Measurements from ENCODE around the gene KRTAP10-4.
"Not testable (repeated sequence)": the region's sequence is repeated elsewhere in the genome, so short reads cannot be mapped to it uniquely, and the experiment has no call there.

KRTAP10-4 gene

GRCh38 chr21:44534688-44535087, 38.8 kb upstream of the KRTAP10-4 start:
- DNase-seq (ENCODE audit: low read depth) = no peak

GRCh38 chr21:44535963-44536362, 37.6 kb upstream of the KRTAP10-4 start:
- no peak for DNase-seq (ENCODE audit: low read depth)

GRCh38 chr21:44537930-44538911, 35.3 kb upstream of the KRTAP10-4 start:
- no peak for DNase-seq (ENCODE audit: low read depth)

- DNase-seq (ENCODE audit: low read depth) = no peak
These were observed 34.5 kb upstream of the KRTAP10-4 start for GRCh38 chr21:44539046-44539445.

- DNase-seq (ENCODE audit: low read depth) = no peak
These were observed 33.4 kb upstream of the KRTAP10-4 start, which contains the start of gene KRTAP10-1 for GRCh38 chr21:44539991-44540666. Gene KRTAP10-1 (minus strand): TSS chr21:44540195. CDS start chr21:44540150, 45 bp downstream.

- no peak for DNase-seq (ENCODE audit: low read depth)
These were observed 32.7 kb upstream of the KRTAP10-4 start for GRCh38 chr21:44540741-44541288.

- no peak for DNase-seq (ENCODE audit: low read depth)
These were observed 30.8 kb upstream of the KRTAP10-4 start for GRCh38 chr21:44542716-44543115.

GRCh38 chr21:44544566-44544965, 29.0 kb upstream of the KRTAP10-4 start:
- no peak for DNase-seq (ENCODE audit: low read depth)

GRCh38 chr21:44547656-44548331, 25.7 kb upstream of the KRTAP10-4 start:
- DNase-seq (ENCODE audit: low read depth) = peak; percentile 8

- DNase-seq (ENCODE audit: low read depth) = no peak
These were observed 25.1 kb upstream of the KRTAP10-4 start for GRCh38 chr21:44548381-44548780.

GRCh38 chr21:44548922-44549321, 24.6 kb upstream of the KRTAP10-4 start:
- no peak for DNase-seq (ENCODE audit: low read depth)

- DNase-seq (ENCODE audit: low read depth) = no peak
These were observed 23.9 kb upstream of the KRTAP10-4 start for GRCh38 chr21:44549525-44550211.

GRCh38 chr21:44550285-44550684, 23.2 kb upstream of the KRTAP10-4 start:
- DNase-seq (ENCODE audit: low read depth) = not testable (repeated sequence)

GRCh38 chr21:44550807-44551206, 22.7 kb upstream of the KRTAP10-4 start:
- no peak for DNase-seq (ENCODE audit: low read depth)

GRCh38 chr21:44551340-44551961, 22.1 kb upstream of the KRTAP10-4 start, which contains the start of gene KRTAP10-2:
Gene KRTAP10-2 (minus strand): TSS chr21:44551505. CDS start chr21:44551458, 47 bp downstream.
- no peak for DNase-seq (ENCODE audit: low read depth)

- no peak for DNase-seq (ENCODE audit: low read depth)
These were observed 21.4 kb upstream of the KRTAP10-4 start for GRCh38 chr21:44552136-44552535.

GRCh38 chr21:44552681-44553080, 20.8 kb upstream of the KRTAP10-4 start:
- DNase-seq (ENCODE audit: low read depth) = no peak

GRCh38 chr21:44555200-44555875, 18.2 kb upstream of the KRTAP10-4 start:
- no peak for DNase-seq (ENCODE audit: low read depth)

GRCh38 chr21:44556879-44557278, 16.6 kb upstream of the KRTAP10-4 start:
- DNase-seq (ENCODE audit: low read depth) = no peak
